Astrocyte of the cerebellum (primary cell): ENCODE measurements around the gene TOM1L1.

Source experiments
- DNase-seq: peaks from one replicate; pipeline ENCODE4 v3.0.0-alpha.2; 2011; ENCODE audit warnings: low read depth
- H3K4me3 ChIP-seq: 2 replicates; pipeline ENCODE4 v1.5.1; 2011; ENCODE audit warnings: mild to moderate bottlenecking, low read depth, low read length, moderate library complexity
- CTCF ChIP-seq: IDR thresholded peaks from 2 replicates; pipeline ENCODE4 v1.5.1; 2012; ENCODE audit warnings: low read length, low read depth, moderate library complexity, mild to moderate bottlenecking; ENCODE audit errors: missing control alignments
- in situ Hi-C: cut with HindIII; loops from 2 replicates; pipeline ENCODE4 v1.10.0; 2017; ENCODE audit warnings: low sequenced_read_pairs

TOM1L1 gene

GRCh38 chr17:54969658-54970572 lies 69.3 kb downstream of the TOM1L1 start:
- TF ChIP-seq CTCF: no peak
- in situ Hi-C loops: no loop called here
- DNase-seq: no peak
- H3K4me3 ChIP-seq: peak overlapping the region; percentile 77

GRCh38 chr17:54971147-54971546 lies 70.5 kb downstream of the TOM1L1 start:
- DNase-seq: no peak
- in situ Hi-C loops: no loop called here
- no peak for TF ChIP-seq CTCF
- H3K4me3 ChIP-seq: no peak overlapping the region

- in situ Hi-C loops: no loop called here
- H3K4me3 ChIP-seq: no peak overlapping the region
- no peak for TF ChIP-seq CTCF
- DNase-seq: no peak
Measured at GRCh38 chr17:54971901-54972300, 71.2 kb downstream of the TOM1L1 start.

- DNase-seq: no peak
- TF ChIP-seq CTCF: no peak
- in situ Hi-C loops: no loop called here
- no peak overlapping the region for H3K4me3 ChIP-seq
Measured at GRCh38 chr17:54972406-54973138, 71.9 kb downstream of the TOM1L1 start.

- DNase-seq: no peak
- no peak overlapping the region for H3K4me3 ChIP-seq
- in situ Hi-C loops: no loop called here
- no peak for TF ChIP-seq CTCF
Measured at GRCh38 chr17:54974759-54975158, 74.1 kb downstream of the TOM1L1 start.

- H3K4me3 ChIP-seq: no peak overlapping the region
- in situ Hi-C loops: no loop called here
- TF ChIP-seq CTCF: no peak
- no peak for DNase-seq
Measured at GRCh38 chr17:54976316-54976715, 75.7 kb downstream of the TOM1L1 start.
